ENCODE measurements around the gene CYFIP1.

DNA sequence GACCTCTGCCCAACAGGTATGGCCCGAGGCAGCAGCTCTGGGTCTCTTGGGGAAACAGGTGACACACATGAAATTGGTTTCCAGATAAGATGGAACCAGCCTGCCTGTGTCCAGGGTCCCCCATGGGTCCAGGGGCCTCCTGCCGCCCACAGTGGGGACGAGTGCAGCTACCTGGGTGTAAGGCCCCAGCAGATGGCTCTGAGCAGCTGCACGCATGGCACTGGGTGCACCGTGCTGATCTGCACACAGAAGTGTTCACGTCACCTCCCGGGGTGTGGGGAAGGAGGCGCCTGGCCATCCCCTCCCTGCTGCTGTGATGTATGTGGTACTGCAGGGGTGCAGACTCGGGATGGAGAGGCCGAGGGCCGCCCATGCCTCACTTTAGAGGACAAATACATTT, 78.1 kb downstream of the CYFIP1 start:
- TF ChIP-seq CTCF (IDR thresholded peaks at IDR 0.05; ENCODE audit: insufficient read depth, low read length) = no peak
- no peak for TF ChIP-seq GABPA (IDR thresholded peaks at IDR 0.05; ENCODE audit: low read depth)
- no peak for TF ChIP-seq POLR2AphosphoS5 (IDR thresholded peaks at IDR 0.05; ENCODE audit: low read depth)
- TF ChIP-seq SPI1 (IDR thresholded peaks at IDR 0.05; ENCODE audit: borderline replicate concordance, low read depth) = no peak

Data from HL-60 (cell line).